ENCODE measurements around the gene INKA2. TPM values are rescaled to one million over a fixed set of nuclear protein-coding genes. Genes with fewer than 3 reads are reported as not detected.
A peak's percentile ranks its signal among the peaks of the same experiment; 100 is the strongest.
"Not testable (repeated sequence)": the region's sequence is repeated elsewhere in the genome, so short reads cannot be mapped to it uniquely, and the experiment has no call there.

The INKA2 gene
- total and polyA plus RNA-seq, 2 donors, result 1.4 to 1.5 TPM

DNA sequence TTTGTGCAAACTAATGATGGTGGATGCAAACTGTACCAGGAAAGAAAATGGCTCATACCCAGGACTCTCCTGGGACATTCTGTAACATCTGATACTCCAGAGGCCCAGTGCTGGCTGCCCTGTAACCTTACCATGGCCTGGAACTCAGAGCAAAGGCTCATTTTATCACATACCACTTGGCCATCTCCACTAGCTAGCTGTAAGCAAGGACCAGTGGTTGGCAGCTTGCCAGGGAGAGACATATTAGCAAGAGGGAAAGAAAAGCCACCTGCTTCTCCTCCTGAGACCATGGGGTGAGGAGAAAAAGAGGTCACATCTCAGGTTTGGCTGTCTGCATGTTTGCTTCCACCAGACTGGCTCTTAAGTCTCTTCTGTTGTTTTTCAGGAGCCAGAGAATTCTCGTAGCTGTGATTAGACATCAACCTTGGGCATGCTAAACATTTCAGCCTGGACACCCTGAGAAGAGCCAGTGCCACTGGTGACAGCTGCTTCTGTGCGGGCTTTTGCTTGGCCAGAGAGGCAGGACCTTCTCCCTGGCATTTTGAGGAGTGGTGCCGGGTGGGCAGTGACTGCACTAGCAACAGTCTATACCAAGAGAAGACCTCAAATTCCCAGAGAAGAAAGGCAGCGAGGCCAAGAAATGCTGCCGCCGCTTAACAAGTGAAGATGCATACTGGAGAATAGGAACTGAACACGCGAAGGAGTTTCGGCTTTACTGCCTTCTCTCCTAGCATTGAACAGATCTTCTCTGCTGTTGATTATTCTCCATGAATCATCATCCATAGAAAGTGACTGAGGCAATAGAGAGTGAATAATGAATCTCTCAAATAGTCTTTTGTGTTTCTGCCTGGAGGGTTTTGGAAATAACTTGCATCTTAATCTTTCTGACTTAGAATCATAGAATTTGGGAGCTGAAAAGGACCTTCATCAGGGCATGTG lies 6.7 kb upstream of the INKA2 start:
- DNase-seq (ENCODE audit: low read depth in 6 of 9, low spot score in 9 of 9), result no peak
- WGBS, result 97% methylated on average over 9 of the region's 9 CpGs

DNA sequence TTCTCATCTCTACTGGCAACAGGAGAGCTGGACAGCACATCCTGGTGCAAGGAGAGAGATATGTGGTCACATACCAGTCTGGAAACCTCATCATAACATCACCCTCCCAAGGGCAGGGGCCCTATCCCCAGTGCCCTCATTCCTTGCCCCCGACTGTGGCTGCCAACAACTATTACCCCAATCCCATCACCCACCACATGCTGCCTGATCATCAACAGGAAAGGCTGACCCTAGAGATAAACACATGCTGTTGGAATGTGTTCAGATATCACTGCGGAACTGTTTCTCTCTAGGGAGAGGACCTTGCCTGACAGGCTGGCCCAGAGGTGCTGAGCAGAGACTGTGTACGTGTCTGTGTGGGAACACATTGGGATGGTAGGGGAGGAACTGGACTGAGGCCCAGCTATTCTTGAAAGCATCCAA lies 4.5 kb upstream of the INKA2 start:
- H3K27ac ChIP-seq (ENCODE audit: low read depth in 1 of 2, low read length in 1 of 2), result no peak overlapping the region
- peaks cover 38 to 53% of the 10 kb centered on the region in 2 donors for H3K27me3 ChIP-seq (ENCODE audit: control insufficient read depth in 2 of 2, insufficient read depth in 1 of 2, low read length in 1 of 2)
- peaks cover 6 to 50% of the 10 kb centered on the region in 2 donors for H3K4me1 ChIP-seq (ENCODE audit: control insufficient read depth in 2 of 2, insufficient read depth in 2 of 2, low read length in 2 of 2)
- no peaks in the 10 kb centered on the region for H3K36me3 ChIP-seq (ENCODE audit: control insufficient read depth in 2 of 2, insufficient read depth in 2 of 2, low read length in 1 of 2)
- H3K4me3 ChIP-seq (ENCODE audit: low read length in 2 of 2), result no peak overlapping the region
- H3K9me3 ChIP-seq (ENCODE audit: control insufficient read depth in 2 of 2, insufficient read depth in 1 of 2, low read length in 1 of 2), result peaks cover 0 to 6% of the 10 kb centered on the region in 2 donors
- no peak for DNase-seq (ENCODE audit: low read depth in 6 of 9, low spot score in 9 of 9)
- WGBS, result 87% methylated on average over 3 of the region's 3 CpGs

More for the DNA sequence above, 6.7 kb upstream of the INKA2 start:
- H3K36me3 ChIP-seq (ENCODE audit: control insufficient read depth in 2 of 2, insufficient read depth in 2 of 2, low read length in 1 of 2), result no peaks in the 10 kb centered on the region
- H3K27me3 ChIP-seq (ENCODE audit: control insufficient read depth in 2 of 2, insufficient read depth in 1 of 2, low read length in 1 of 2), result peaks cover 19 to 30% of the 10 kb centered on the region in 2 donors
- H3K27ac ChIP-seq (ENCODE audit: low read depth in 1 of 2, low read length in 1 of 2), result no peak overlapping the region
- no peaks in the 10 kb centered on the region for H3K9me3 ChIP-seq (ENCODE audit: control insufficient read depth in 2 of 2, insufficient read depth in 1 of 2, low read length in 1 of 2)
- H3K4me3 ChIP-seq (ENCODE audit: low read length in 2 of 2), result no peak overlapping the region
- H3K4me1 ChIP-seq (ENCODE audit: control insufficient read depth in 2 of 2, insufficient read depth in 2 of 2, low read length in 2 of 2), result peaks cover 0 to 55% of the 10 kb centered on the region in 2 donors

DNA sequence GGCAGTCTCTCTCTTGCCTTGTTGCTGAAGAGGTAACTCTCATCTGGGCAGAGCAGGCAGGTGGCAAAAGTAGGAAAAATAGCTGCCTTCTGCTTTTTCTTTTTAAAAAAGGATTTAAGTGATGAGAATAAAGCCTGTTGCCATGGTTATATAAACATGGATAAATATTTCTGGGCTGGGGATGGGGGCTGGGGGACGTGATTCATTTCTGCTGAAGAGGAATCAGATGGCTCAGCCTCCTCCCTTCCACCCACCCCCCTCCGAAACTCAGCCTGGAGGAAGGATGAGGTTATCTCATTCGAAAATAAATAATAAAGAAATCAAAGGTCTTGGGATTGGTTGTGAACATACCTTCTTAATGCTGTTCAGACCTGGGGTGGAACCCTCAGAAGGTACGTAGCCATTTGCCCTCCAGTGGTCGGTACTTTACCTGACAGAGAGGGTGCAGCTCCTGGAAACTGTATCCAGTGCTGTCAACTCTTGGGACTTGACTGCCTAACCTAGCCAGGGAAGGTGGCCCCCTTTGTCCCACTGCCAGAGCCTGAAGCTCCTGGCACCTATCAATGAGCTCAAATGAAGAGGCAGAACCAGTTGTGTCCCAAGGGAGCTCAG lies 3.8 kb upstream of the INKA2 start:
- no peak overlapping the region for H3K27ac ChIP-seq (ENCODE audit: low read depth in 1 of 2, low read length in 1 of 2)
- H3K4me1 ChIP-seq (ENCODE audit: control insufficient read depth in 2 of 2, insufficient read depth in 2 of 2, low read length in 2 of 2), result peaks cover 7 to 47% of the 10 kb centered on the region in 2 donors
- H3K36me3 ChIP-seq (ENCODE audit: control insufficient read depth in 2 of 2, insufficient read depth in 2 of 2, low read length in 1 of 2), result no peaks in the 10 kb centered on the region
- H3K27me3 ChIP-seq (ENCODE audit: control insufficient read depth in 2 of 2, insufficient read depth in 1 of 2, low read length in 1 of 2), result peaks cover 38 to 58% of the 10 kb centered on the region in 2 donors
- no peak for DNase-seq (ENCODE audit: low read depth in 6 of 9, low spot score in 9 of 9)
- H3K9me3 ChIP-seq (ENCODE audit: control insufficient read depth in 2 of 2, insufficient read depth in 1 of 2, low read length in 1 of 2), result peaks cover 0 to 6% of the 10 kb centered on the region in 2 donors
- WGBS, result 95% methylated on average over 5 of the region's 5 CpGs
- no peak overlapping the region for H3K4me3 ChIP-seq (ENCODE audit: low read length in 2 of 2)

DNA sequence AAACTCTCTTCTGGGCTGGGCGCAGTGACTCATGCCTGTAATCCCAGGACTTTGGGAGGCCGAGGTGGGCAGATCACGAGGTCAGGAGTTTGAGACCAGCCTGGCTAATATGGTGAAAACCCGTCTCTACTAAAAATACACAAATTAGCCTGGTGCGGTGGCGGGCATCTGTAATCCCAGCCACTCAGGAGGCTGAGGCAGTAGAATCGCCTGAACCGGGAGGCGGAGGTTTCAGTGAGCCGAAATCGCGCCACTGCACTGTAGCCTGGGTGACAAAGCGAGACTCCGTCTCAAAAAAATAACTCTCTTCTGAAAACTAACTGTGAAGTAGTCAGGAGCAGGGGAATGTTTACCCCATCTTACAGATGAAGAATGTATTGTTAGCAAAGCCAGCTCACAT lies 3.1 kb upstream of the INKA2 start:
- not testable (repeated sequence) for H3K36me3 ChIP-seq (ENCODE audit: control insufficient read depth in 2 of 2, insufficient read depth in 2 of 2, low read length in 1 of 2); H3K27ac ChIP-seq (ENCODE audit: low read depth in 1 of 2, low read length in 1 of 2); DNase-seq (ENCODE audit: low read depth in 6 of 9, low spot score in 9 of 9); H3K9me3 ChIP-seq (ENCODE audit: control insufficient read depth in 2 of 2, insufficient read depth in 1 of 2, low read length in 1 of 2); H3K4me3 ChIP-seq (ENCODE audit: low read length in 2 of 2)
- 98% methylated on average over 14 of the region's 14 CpGs for WGBS
- H3K27me3 ChIP-seq (ENCODE audit: control insufficient read depth in 2 of 2, insufficient read depth in 1 of 2, low read length in 1 of 2), result peaks cover 38 to 58% of the 10 kb centered on the region in 2 donors
- H3K4me1 ChIP-seq (ENCODE audit: control insufficient read depth in 2 of 2, insufficient read depth in 2 of 2, low read length in 2 of 2), result peaks cover 15 to 47% of the 10 kb centered on the region in 2 donors

DNA sequence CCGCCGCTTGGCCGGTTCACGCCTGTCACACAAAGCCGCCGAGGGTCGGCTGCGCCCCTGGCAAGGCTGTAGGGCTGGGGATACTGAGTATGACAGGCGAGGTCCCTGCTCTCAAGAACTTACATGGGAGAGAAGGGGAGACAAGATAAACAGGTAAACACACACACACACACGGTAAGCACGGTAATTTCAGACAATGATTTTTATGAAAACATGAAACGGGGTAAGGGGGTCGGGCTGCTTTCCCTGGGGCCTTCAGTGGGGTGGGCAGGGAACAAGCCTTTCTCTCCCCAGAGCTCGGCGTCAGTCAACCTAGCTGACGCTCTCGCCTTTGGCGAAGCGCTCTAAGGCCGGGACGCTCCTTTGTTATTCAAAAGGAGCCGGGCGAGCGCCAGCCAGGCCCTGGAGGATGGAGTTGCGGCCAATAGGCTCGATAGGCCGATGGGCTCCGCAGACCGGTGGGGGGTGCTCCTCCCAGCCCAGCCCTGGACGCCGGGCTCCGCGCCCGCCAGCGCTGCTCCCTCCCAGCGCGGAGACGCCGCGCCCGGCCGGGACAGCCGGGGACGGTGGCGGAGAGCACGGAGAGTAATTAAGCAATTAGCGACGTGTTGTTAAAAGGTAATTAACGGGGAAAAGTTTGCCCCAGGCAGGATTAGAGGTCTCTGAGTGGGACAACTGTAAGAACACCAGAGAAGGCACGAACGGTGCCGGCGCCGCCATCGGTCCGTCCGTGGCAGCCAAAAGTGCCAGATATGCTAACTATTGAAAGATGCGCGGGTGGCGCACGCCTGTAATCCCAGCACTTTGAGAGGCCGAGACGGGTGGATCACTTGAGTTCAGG lies 950 bp upstream of the INKA2 start:
- Histone ChIP-seq H3K4me1 (ENCODE audit: control insufficient read depth in 2 of 2, insufficient read depth in 2 of 2, low read length in 2 of 2) (peaks cover 15 to 50% of the 10 kb centered on the region in 2 donors), H3K27ac (ENCODE audit: low read depth in 1 of 2, low read length in 1 of 2) (peak overlapping the region in 1 of 2 donors; percentile 67)

DNA sequence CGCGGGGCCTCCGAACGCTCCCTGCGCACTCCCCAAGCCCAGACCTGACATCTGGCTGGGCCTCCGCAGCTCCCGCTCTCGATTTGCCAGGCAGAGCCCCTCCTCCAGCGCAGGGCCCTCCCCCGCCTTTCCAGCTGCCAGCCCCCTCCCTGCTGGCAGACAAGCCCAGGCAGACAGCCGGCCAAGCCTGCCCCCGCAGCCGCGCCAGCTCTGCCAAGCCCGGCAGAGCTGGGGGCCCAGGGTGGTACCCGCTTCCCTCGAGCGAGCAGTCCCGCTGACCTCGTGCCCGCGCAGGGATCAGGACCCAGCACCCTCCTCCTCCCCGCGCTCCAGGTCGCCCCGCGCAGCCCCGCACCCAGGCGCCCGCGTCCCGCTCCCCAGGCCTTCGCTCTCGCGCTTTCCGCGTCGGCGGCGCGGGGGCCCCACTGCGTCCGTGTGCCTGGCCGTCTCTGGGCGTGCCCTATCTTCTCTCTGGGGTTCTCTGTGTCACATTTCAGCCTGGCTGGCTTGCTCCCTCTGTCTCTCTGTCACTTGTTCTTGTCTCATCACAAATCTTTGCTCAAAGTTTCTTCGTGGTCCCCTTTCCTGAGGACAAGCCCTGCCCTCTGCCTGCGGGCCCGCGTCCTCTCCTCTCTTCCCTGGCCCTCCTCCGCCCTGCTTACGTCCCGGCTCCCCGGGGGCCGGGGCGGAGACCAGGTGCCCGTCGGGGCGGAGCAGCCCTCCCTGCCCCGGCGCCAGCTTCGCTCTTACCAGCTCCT lies 580 bp downstream of the INKA2 start:
- H3K4me1 ChIP-seq (ENCODE audit: control insufficient read depth in 2 of 2, insufficient read depth in 2 of 2, low read length in 2 of 2), result peaks cover 15 to 57% of the 10 kb centered on the region in 2 donors
- DNase-seq (ENCODE audit: low read depth in 6 of 9, low spot score in 9 of 9), result peak in 6 of 9 donors; percentile 43 to 83 (median 66)
- H3K9me3 ChIP-seq (ENCODE audit: control insufficient read depth in 2 of 2, insufficient read depth in 1 of 2, low read length in 1 of 2), result peaks cover 0 to 6% of the 10 kb centered on the region in 2 donors
- peaks cover 40 to 55% of the 10 kb centered on the region in 2 donors for H3K27me3 ChIP-seq (ENCODE audit: control insufficient read depth in 2 of 2, insufficient read depth in 1 of 2, low read length in 1 of 2)
- under 1% methylated on average over 61 of the region's 61 CpGs for WGBS
- peak overlapping the region; percentile 71 to 74 for H3K4me3 ChIP-seq (ENCODE audit: low read length in 2 of 2)
- no peaks in the 10 kb centered on the region for H3K36me3 ChIP-seq (ENCODE audit: control insufficient read depth in 2 of 2, insufficient read depth in 2 of 2, low read length in 1 of 2)
- peak overlapping the region; percentile 76 to 81 for H3K27ac ChIP-seq (ENCODE audit: low read depth in 1 of 2, low read length in 1 of 2)

More for the DNA sequence above, 950 bp upstream of the INKA2 start:
- H3K36me3 ChIP-seq (ENCODE audit: control insufficient read depth in 2 of 2, insufficient read depth in 2 of 2, low read length in 1 of 2), result no peaks in the 10 kb centered on the region
- DNase-seq (ENCODE audit: low read depth in 6 of 9, low spot score in 9 of 9), result peak in 2 of 9 donors; percentile 37 to 55
- peaks cover 0 to 6% of the 10 kb centered on the region in 2 donors for H3K9me3 ChIP-seq (ENCODE audit: control insufficient read depth in 2 of 2, insufficient read depth in 1 of 2, low read length in 1 of 2)
- peak overlapping the region; percentile 71 to 74 for H3K4me3 ChIP-seq (ENCODE audit: low read length in 2 of 2)
- peaks cover 40 to 58% of the 10 kb centered on the region in 2 donors for H3K27me3 ChIP-seq (ENCODE audit: control insufficient read depth in 2 of 2, insufficient read depth in 1 of 2, low read length in 1 of 2)
- WGBS, result 2% methylated on average over 63 of the region's 63 CpGs

DNA sequence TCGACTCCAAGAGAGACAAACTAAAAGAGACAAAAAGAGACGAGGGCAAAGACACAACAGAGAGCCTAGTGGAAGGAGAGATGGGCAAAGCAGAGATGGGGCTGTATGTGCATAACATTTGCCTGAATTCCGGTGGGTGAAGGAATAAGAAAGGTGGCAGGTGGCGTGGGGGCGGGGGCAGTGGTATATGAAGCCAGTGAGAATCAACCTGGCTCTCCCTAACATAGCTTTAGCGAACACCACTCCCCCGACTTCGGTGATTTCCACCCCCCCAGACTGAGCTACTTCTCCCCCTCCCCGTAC lies 1.1 kb downstream of the INKA2 start:
- 13% methylated on average over 9 of the region's 9 CpGs for WGBS
- Histone ChIP-seq H3K36me3 (ENCODE audit: control insufficient read depth in 2 of 2, insufficient read depth in 2 of 2, low read length in 1 of 2) (no peaks in the 10 kb centered on the region), H3K4me1 (ENCODE audit: control insufficient read depth in 2 of 2, insufficient read depth in 2 of 2, low read length in 2 of 2) (peaks cover 15 to 62% of the 10 kb centered on the region in 2 donors)

More for the DNA sequence above, 1.1 kb downstream of the INKA2 start:
- Histone ChIP-seq H3K4me3 (ENCODE audit: low read length in 2 of 2) (peak overlapping the region; percentile 71 to 74), H3K9me3 (ENCODE audit: control insufficient read depth in 2 of 2, insufficient read depth in 1 of 2, low read length in 1 of 2) (peaks cover 0 to 6% of the 10 kb centered on the region in 2 donors), H3K27ac (ENCODE audit: low read depth in 1 of 2, low read length in 1 of 2) (peak overlapping the region in 1 of 2 donors; percentile 81), H3K27me3 (ENCODE audit: control insufficient read depth in 2 of 2, insufficient read depth in 1 of 2, low read length in 1 of 2) (peaks cover 37 to 49% of the 10 kb centered on the region in 2 donors)
- DNase-seq (ENCODE audit: low read depth in 6 of 9, low spot score in 9 of 9), result no peak
